Lower leg skin (tissue), 4 donors: ENCODE data around the gene RWDD4. TPM values are rescaled to one million over a fixed set of nuclear protein-coding genes. Genes with fewer than 3 reads are reported as not detected.
"Not testable (repeated sequence)": the region's sequence is repeated elsewhere in the genome, so short reads cannot be mapped to it uniquely, and the experiment has no call there.

Experiments used
- DNase-seq, 2 donors: peaks; one replicate each; pipeline ENCODE4 v3.0.0-alpha.2; 2019; ENCODE audit warnings: low spot score in 2 of 2
- H3K4me3 ChIP-seq: fragments of 200-600 bp; sonication (generic); 2 replicates; pipeline ENCODE4 v1.5.1; 2017; ENCODE audit warnings: mild to moderate bottlenecking, low read depth; ENCODE audit not compliant: poor library complexity, severe bottlenecking
- POLR2A ChIP-seq, 2 donors: fragments of 450-650 bp; IDR thresholded peaks; one replicate each; pipeline ENCODE4 v1.6.1; 2016 to 2017; ENCODE audit warnings: antibody characterized with exemption in 2 of 2, mild to moderate bottlenecking in 1 of 2, moderate library complexity in 1 of 2
- WGBS, 2 donors: methylation state at CpG; one replicate each; pipeline ENCODE4 v1.1.5; 2018; 5-methylcytosine and 5-hydroxymethylcytosine counted together
- intact Hi-C: fragments of 100-400 bp; cut with DNase I; formaldehyde crosslinking; loops from one replicate; pipeline ENCODE4 v1.15.0; 2023; ENCODE audit warnings: low total_unique reads
- total RNA-seq, 4 donors: library from RNA; depleted of rRNA; stranded (reverse); fragments of >200 nt; gene quantifications; one replicate each; pipeline ENCODE4 v1.1.0, GENCODE V29; 2016
- TF ChIP-seq, protein P1 (sequence below), 3 donors: fragments of 450-650 bp; IDR thresholded peaks; one replicate each; pipeline ENCODE4 v1.5.1; 2016; ENCODE audit warnings: antibody characterized with exemption in 3 of 3, mild to moderate bottlenecking in 3 of 3, moderate library complexity in 2 of 3

RWDD4 gene
- total RNA-seq, 4 donors from 2014 or later, result 8.5 to 18.9 (median 13.7) TPM

DNA sequence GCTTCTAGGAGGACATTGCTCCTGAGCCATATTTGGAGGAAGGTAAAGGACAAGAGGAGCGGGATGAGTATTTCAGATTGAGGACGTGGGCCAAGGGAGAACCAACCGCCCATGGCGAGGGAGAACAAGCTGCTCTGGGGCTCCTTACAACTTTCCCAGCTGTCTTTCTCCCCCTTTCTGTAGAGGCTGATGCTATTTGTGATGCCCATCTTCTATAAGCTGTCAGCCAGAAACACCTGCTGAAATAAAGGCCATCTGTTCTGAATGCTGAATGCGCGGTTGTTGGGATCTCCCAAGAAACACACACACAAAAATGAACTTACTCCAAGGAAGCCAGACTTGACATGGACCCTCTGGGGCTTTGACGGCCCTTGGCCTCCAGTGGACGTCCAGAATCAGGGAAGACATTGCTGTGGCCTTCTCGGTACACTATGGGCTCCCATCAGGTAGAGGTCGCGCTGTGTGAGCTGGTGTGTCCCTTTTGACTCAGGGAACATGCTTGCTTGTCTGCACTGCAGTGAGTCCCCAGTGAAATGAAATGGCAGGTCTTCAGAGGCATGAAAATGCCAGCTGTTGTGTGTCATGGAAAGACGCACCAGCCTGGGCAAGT is 30.9 kb downstream of the RWDD4 start:
- 90% methylated on average over 12 of the region's 12 CpGs for WGBS, 2 donors
- intact Hi-C loops, result no loop called here
- no peak overlapping the region for H3K4me3 ChIP-seq
- TF ChIP-seq, protein P1, sequence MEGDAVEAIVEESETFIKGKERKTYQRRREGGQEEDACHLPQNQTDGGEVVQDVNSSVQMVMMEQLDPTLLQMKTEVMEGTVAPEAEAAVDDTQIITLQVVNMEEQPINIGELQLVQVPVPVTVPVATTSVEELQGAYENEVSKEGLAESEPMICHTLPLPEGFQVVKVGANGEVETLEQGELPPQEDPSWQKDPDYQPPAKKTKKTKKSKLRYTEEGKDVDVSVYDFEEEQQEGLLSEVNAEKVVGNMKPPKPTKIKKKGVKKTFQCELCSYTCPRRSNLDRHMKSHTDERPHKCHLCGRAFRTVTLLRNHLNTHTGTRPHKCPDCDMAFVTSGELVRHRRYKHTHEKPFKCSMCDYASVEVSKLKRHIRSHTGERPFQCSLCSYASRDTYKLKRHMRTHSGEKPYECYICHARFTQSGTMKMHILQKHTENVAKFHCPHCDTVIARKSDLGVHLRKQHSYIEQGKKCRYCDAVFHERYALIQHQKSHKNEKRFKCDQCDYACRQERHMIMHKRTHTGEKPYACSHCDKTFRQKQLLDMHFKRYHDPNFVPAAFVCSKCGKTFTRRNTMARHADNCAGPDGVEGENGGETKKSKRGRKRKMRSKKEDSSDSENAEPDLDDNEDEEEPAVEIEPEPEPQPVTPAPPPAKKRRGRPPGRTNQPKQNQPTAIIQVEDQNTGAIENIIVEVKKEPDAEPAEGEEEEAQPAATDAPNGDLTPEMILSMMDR (IDR thresholded peaks at IDR 0.05), result no peak
- TF ChIP-seq POLR2A (IDR thresholded peaks at IDR 0.05), result no peak
- DNase-seq, result no peak

DNA sequence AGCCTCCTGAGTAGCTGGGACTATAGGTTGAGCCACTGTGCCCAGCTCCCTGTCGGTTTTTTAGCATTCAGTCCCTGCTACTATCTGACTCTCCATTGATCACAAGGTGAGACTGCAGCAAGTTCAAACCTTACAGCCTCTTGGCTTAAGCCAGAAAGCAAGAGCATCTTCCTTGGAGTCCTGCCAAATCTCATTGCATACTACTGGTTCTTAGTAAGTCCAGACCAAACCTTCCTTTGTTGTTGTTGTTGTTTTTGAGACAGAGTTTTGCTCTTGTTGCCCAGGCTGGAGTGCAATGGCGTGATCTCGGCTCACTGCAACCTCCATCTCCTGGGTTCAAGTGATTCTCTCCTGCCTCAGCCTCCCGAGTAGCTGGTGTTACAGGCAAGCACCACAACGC is 31.7 kb downstream of the RWDD4 start:
- intact Hi-C loops, DNase-seq, H3K4me3 ChIP-seq: not testable (repeated sequence)
- WGBS, 2 donors, result 84 to 93% methylated on average over 5 of the region's 5 CpGs

DNA sequence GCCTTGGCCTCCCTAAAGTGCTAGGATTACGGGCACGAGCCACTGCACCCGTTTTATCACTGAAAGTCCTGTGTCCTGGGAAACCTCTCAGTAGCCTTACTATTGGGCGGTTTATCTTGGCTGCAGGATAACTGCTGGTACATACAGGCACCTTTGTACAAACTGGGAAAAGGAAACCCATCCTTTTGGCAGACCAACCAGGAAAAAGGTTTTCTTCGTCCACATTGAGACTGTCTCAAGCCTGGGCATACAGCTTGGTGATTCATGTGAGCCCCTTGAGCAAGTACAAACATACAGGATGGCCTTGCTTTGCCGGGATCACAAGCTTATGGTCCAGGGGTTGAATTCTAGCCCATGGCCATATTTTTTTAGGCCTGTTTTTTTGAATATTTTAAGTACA is 32.8 kb downstream of the RWDD4 start:
- intact Hi-C loops, result no loop called here
- H3K4me3 ChIP-seq, result no peak overlapping the region
- WGBS, 2 donors, result 79 to 81% methylated on average over 6 of the region's 6 CpGs
- TF ChIP-seq, protein P1 (IDR thresholded peaks at IDR 0.05), result no peak
- no peak for TF ChIP-seq POLR2A (IDR thresholded peaks at IDR 0.05)
- no peak for DNase-seq

GRCh38 chr4:183624548-183624947 is 34.4 kb downstream of the RWDD4 start:
- TF ChIP-seq, protein P1 (IDR thresholded peaks at IDR 0.05), result no peak
- TF ChIP-seq POLR2A (IDR thresholded peaks at IDR 0.05), result no peak
- WGBS, 2 donors, result 69 to 73% methylated on average over 6 of the region's 6 CpGs
- DNase-seq, result no peak
- intact Hi-C loops, result no loop called here
- no peak overlapping the region for H3K4me3 ChIP-seq

- WGBS, 2 donors, result 62% methylated on average over 1 of the region's 1 CpG
- intact Hi-C loops, result no loop called here
Observed at GRCh38 chr4:183621875-183622274, 37.1 kb downstream of the RWDD4 start.

DNA sequence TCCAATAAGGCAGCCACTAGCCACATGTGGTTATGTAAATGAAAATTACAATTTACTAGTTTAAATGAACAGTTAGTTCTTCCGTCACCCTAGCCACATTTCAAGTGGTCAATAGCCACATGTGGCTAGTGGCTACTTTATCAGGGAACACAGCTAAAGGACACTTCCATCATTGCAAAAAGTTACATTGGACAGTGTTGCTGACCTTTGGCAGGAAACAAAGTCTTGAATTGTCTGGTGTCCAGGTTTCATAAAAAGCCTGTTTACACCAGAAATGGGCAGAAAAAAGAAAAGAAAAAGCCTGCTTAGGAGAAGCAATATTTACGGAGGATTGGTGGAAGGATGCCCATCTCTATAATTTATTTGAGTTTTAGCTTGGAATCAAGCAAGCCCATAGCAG is 38.6 kb downstream of the RWDD4 start:
- TF ChIP-seq, protein P1 (IDR thresholded peaks at IDR 0.05), result no peak
- no peak for TF ChIP-seq POLR2A (IDR thresholded peaks at IDR 0.05)
- WGBS, 2 donors, result 70 to 82% methylated on average over 2 of the region's 2 CpGs
- intact Hi-C loops, result no loop called here
- DNase-seq, result no peak
- no peak overlapping the region for H3K4me3 ChIP-seq

More at GRCh38 chr4:183621875-183622274, 37.1 kb downstream of the RWDD4 start:
- TF ChIP-seq, protein P1 (IDR thresholded peaks at IDR 0.05), result no peak
- TF ChIP-seq POLR2A (IDR thresholded peaks at IDR 0.05), result no peak
- H3K4me3 ChIP-seq, result no peak overlapping the region
- no peak for DNase-seq
